HL-60 (cell line): ENCODE results near the gene POMT2.

Experiments used
- DNase-seq, 2 experiments: peaks; one replicate each; pipeline ENCODE4 v3.0.0-alpha.2; 2010 to 2020; ENCODE audit warnings: low read depth in 1 of 2, low spot score in 1 of 2
- H3K27ac ChIP-seq: fragments of 250-450 bp; sonication (Bioruptor Pico); replicated peaks from 2 replicates; pipeline ENCODE4 v1.5.1; 2020; ENCODE audit warnings: mild to moderate bottlenecking, moderate library complexity
- H3K27me3 ChIP-seq: fragments of 250-450 bp; sonication (Bioruptor Pico); 2 replicates; pipeline ENCODE4 v1.5.1; 2021; ENCODE audit warnings: mild to moderate bottlenecking, moderate library complexity; ENCODE audit not compliant: insufficient read depth, poor library complexity, severe bottlenecking
- H3K4me3 ChIP-seq: replicated peaks from 2 replicates; pipeline ENCODE4 v1.5.1; 2011; ENCODE audit warnings: mild to moderate bottlenecking, control low read depth, low read length; ENCODE audit not compliant: insufficient read depth
- GABPA ChIP-seq: IDR thresholded peaks from 2 replicates; pipeline ENCODE4 v1.6.1; 2012; ENCODE audit warnings: low read depth
- POLR2AphosphoS5 ChIP-seq: IDR thresholded peaks from 2 replicates; pipeline ENCODE4 v1.6.1; 2012; ENCODE audit warnings: low read depth
- SPI1 ChIP-seq: IDR thresholded peaks from 2 replicates; pipeline ENCODE4 v1.6.1; 2012; ENCODE audit warnings: low read depth, mild to moderate bottlenecking, borderline replicate concordance
- TF ChIP-seq, protein P1 (sequence below): IDR thresholded peaks from one replicate; pipeline ENCODE4 v1.5.1; 2011; ENCODE audit warnings: low read length, control low read depth, inconsistent platforms; ENCODE audit not compliant: insufficient read depth
- TF ChIP-seq, protein P2 (sequence below): IDR thresholded peaks from 2 replicates; pipeline ENCODE4 v1.6.1; 2012; ENCODE audit warnings: low read depth; ENCODE audit not compliant: insufficient replicate concordance

Gene POMT2

DNA sequence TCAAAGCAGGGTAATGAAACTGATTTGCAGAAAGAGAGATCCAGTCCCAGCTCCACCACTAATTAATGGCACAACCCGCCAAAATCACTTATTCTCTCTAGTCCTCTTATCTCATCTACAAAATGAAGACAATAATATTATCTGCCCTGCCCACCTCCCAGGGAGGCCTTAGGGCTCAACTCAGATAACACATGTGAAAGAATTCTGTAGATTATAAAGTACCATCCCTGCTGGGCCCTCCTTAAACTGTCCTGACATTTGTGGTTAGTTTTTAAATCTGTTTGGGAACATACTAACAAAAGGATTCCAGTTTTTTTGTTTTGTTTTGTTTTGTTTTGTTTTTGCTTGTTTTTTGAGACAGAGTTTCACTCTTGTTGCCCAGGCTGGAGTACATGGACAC is 7.3 kb downstream of the POMT2 start:
- DNase-seq = no peak
- Histone ChIP-seq H3K4me3 (no peak overlapping the region), H3K27me3 (no peaks in the 10 kb centered on the region), H3K27ac (no peak overlapping the region)
- no peak for TF ChIP-seq SPI1
- TF ChIP-seq GABPA = no peak
- TF ChIP-seq, protein P1, sequence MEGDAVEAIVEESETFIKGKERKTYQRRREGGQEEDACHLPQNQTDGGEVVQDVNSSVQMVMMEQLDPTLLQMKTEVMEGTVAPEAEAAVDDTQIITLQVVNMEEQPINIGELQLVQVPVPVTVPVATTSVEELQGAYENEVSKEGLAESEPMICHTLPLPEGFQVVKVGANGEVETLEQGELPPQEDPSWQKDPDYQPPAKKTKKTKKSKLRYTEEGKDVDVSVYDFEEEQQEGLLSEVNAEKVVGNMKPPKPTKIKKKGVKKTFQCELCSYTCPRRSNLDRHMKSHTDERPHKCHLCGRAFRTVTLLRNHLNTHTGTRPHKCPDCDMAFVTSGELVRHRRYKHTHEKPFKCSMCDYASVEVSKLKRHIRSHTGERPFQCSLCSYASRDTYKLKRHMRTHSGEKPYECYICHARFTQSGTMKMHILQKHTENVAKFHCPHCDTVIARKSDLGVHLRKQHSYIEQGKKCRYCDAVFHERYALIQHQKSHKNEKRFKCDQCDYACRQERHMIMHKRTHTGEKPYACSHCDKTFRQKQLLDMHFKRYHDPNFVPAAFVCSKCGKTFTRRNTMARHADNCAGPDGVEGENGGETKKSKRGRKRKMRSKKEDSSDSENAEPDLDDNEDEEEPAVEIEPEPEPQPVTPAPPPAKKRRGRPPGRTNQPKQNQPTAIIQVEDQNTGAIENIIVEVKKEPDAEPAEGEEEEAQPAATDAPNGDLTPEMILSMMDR = no peak
- TF ChIP-seq POLR2AphosphoS5 = no peak
- TF ChIP-seq, protein P2, sequence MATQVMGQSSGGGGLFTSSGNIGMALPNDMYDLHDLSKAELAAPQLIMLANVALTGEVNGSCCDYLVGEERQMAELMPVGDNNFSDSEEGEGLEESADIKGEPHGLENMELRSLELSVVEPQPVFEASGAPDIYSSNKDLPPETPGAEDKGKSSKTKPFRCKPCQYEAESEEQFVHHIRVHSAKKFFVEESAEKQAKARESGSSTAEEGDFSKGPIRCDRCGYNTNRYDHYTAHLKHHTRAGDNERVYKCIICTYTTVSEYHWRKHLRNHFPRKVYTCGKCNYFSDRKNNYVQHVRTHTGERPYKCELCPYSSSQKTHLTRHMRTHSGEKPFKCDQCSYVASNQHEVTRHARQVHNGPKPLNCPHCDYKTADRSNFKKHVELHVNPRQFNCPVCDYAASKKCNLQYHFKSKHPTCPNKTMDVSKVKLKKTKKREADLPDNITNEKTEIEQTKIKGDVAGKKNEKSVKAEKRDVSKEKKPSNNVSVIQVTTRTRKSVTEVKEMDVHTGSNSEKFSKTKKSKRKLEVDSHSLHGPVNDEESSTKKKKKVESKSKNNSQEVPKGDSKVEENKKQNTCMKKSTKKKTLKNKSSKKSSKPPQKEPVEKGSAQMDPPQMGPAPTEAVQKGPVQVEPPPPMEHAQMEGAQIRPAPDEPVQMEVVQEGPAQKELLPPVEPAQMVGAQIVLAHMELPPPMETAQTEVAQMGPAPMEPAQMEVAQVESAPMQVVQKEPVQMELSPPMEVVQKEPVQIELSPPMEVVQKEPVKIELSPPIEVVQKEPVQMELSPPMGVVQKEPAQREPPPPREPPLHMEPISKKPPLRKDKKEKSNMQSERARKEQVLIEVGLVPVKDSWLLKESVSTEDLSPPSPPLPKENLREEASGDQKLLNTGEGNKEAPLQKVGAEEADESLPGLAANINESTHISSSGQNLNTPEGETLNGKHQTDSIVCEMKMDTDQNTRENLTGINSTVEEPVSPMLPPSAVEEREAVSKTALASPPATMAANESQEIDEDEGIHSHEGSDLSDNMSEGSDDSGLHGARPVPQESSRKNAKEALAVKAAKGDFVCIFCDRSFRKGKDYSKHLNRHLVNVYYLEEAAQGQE = no peak

- H3K27me3 ChIP-seq = no peaks in the 10 kb centered on the region
- no peak overlapping the region for H3K4me3 ChIP-seq
- TF ChIP-seq SPI1 = no peak
- TF ChIP-seq, protein P2 = no peak
- DNase-seq = no peak
- no peak overlapping the region for H3K27ac ChIP-seq
Observed at GRCh38 chr14:77311217-77311616, 9.5 kb downstream of the POMT2 start.

DNA sequence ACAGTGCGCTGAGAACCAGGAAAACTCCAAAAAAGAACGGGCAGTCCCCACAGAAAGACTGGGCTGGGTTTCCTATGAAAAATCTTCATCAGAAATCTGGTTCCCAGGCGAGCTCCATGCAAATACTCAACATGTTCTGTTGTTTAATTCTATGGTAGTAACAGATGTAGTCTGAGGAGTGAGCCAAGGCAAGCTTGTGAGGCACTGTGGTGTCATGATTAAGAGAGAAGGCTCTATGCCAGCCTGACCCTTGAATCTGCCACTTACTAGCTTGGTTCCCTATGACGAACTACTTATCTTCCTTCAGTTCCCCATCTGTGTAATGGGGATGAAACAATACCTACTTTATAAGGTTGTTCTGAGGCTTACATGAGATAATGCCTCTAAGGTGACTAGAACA is 10.7 kb downstream of the POMT2 start:
- no peak overlapping the region for H3K27ac ChIP-seq
- TF ChIP-seq POLR2AphosphoS5 (no peak), SPI1 (no peak), GABPA (no peak)
- TF ChIP-seq, protein P1 = no peak
- TF ChIP-seq, protein P2 = no peak
- no peak for DNase-seq
- H3K27me3 ChIP-seq = no peaks in the 10 kb centered on the region
- no peak overlapping the region for H3K4me3 ChIP-seq

- peak overlapping the region; percentile 35 for H3K27ac ChIP-seq
- no peak overlapping the region for H3K4me3 ChIP-seq
- DNase-seq = peak in 1 of 2 experiments; percentile 44
- H3K27me3 ChIP-seq = no peaks in the 10 kb centered on the region
- TF ChIP-seq GABPA (no peak), SPI1 (peak; percentile 42; the same call in 1 of the 2 replicates)
Observed at GRCh38 chr14:77309131-77309530, 11.6 kb downstream of the POMT2 start.
